Ovary (tissue), 3 donors: ENCODE measurements around the gene JADE1.

Experiments used
- POLR2A ChIP-seq: fragments of 450-650 bp; IDR thresholded peaks from one replicate; pipeline ENCODE4 v1.6.1; 2017; ENCODE audit warnings: antibody characterized with exemption, mild to moderate bottlenecking, moderate library complexity
- TF ChIP-seq, protein P1 (sequence below), 3 donors: fragments of 450-650 bp in 2 of 3; fragments of 200-600 bp in 1 of 3; IDR thresholded peaks; one replicate each; pipeline versions ENCODE4 v1.5.1 to v1.8.0; 2016 to 2022; ENCODE audit warnings: antibody characterized with exemption in 3 of 3, mild to moderate bottlenecking in 1 of 3
- donor health status: DM: no; HTN: no; CAD: no.

DNA sequence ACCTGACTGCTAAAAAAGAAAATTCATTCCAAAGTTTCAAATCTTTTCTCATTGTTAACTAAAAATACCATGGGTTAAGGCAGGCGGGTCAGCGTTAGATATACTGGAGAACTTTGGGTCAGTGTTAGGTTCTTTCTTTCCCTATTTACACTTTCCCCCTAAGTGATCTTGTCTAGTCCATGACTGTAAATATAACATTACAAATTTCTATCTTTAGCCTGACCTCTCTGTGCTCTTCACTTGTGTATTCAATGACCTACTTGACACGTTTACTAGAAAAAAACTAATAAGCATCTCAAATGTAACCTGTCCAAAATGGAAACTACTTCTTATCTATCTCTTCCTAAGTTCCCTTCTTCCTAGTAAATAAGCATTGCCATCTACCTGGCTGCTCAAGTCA, 95.3 kb downstream of the JADE1 start:
- TF ChIP-seq, protein P1, sequence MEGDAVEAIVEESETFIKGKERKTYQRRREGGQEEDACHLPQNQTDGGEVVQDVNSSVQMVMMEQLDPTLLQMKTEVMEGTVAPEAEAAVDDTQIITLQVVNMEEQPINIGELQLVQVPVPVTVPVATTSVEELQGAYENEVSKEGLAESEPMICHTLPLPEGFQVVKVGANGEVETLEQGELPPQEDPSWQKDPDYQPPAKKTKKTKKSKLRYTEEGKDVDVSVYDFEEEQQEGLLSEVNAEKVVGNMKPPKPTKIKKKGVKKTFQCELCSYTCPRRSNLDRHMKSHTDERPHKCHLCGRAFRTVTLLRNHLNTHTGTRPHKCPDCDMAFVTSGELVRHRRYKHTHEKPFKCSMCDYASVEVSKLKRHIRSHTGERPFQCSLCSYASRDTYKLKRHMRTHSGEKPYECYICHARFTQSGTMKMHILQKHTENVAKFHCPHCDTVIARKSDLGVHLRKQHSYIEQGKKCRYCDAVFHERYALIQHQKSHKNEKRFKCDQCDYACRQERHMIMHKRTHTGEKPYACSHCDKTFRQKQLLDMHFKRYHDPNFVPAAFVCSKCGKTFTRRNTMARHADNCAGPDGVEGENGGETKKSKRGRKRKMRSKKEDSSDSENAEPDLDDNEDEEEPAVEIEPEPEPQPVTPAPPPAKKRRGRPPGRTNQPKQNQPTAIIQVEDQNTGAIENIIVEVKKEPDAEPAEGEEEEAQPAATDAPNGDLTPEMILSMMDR (IDR thresholded peaks at IDR 0.05), result no peak
- TF ChIP-seq POLR2A, result no peak
